ENCODE results near the gene IGFBP1. TPM values are rescaled to one million over a fixed set of nuclear protein-coding genes. Genes with fewer than 3 reads are reported as not detected.

The IGFBP1 gene
- total RNA-seq, 2 experiments from 2014 or later, result not detected

- Mint-ChIP-seq H3K27me3 (peaks cover 8% of the 10 kb centered on the region), H3K27ac (no peak overlapping the region), H3K4me1 (no peaks in the 10 kb centered on the region), H3K36me3 (no peaks in the 10 kb centered on the region), H3K9me3 (no peaks in the 10 kb centered on the region), H3K4me3 (no peak overlapping the region)
- no peak for ATAC-seq (ENCODE audit: low read depth)
- no peak for DNase-seq
- POLR2A ChIA-PET, result no interaction called here
Observed at GRCh38 chr7:45872116-45873034, 15.9 kb upstream of the IGFBP1 start.

GRCh38 chr7:45873035-45873354 is 15.3 kb upstream of the IGFBP1 start, which contains the start of gene CCDC201:
Gene CCDC201, minus strand, starts transcription at chr7:45873082. Its CDS starts 75 bp downstream, at chr7:45873007.
- Mint-ChIP-seq H3K27me3 (peaks cover 4% of the 10 kb centered on the region), H3K4me3 (no peak within 1 kb of the TSS), H3K36me3 (no peaks in the 10 kb centered on the region), H3K4me1 (no peaks in the 10 kb centered on the region), H3K9me3 (no peaks in the 10 kb centered on the region), H3K27ac (no peak within 1 kb of the TSS)
- DNase-seq (no peak), ATAC-seq (ENCODE audit: low read depth) (no peak)
- POLR2A ChIA-PET, result no interaction called here

- H3K27me3 Mint-ChIP-seq, result peaks cover 4% of the 10 kb centered on the region
- H3K9me3 Mint-ChIP-seq, result no peaks in the 10 kb centered on the region
- H3K27ac Mint-ChIP-seq, result no peak overlapping the region
- no peak for DNase-seq
- H3K36me3 Mint-ChIP-seq, result no peaks in the 10 kb centered on the region
- H3K4me1 Mint-ChIP-seq, result no peaks in the 10 kb centered on the region
- no peak for ATAC-seq (ENCODE audit: low read depth)
- POLR2A ChIA-PET, result no interaction called here
- H3K4me3 Mint-ChIP-seq, result no peak overlapping the region
Observed at GRCh38 chr7:45873355-45873754, 14.9 kb upstream of the IGFBP1 start.

GRCh38 chr7:45874408-45875131 is 13.7 kb upstream of the IGFBP1 start:
- no peaks in the 10 kb centered on the region for H3K9me3 Mint-ChIP-seq
- POLR2A ChIA-PET, result no interaction called here
- DNase-seq, result no peak
- H3K27ac Mint-ChIP-seq, result no peak overlapping the region
- no peaks in the 10 kb centered on the region for H3K36me3 Mint-ChIP-seq
- H3K4me3 Mint-ChIP-seq, result no peak overlapping the region
- no peak for ATAC-seq (ENCODE audit: low read depth)
- H3K4me1 Mint-ChIP-seq, result no peaks in the 10 kb centered on the region
- H3K27me3 Mint-ChIP-seq, result no peaks in the 10 kb centered on the region

GRCh38 chr7:45876519-45876918 is 11.8 kb upstream of the IGFBP1 start:
- Mint-ChIP-seq H3K4me3 (no peak overlapping the region), H3K4me1 (no peaks in the 10 kb centered on the region), H3K27ac (no peak overlapping the region), H3K9me3 (no peaks in the 10 kb centered on the region), H3K27me3 (no peaks in the 10 kb centered on the region), H3K36me3 (no peaks in the 10 kb centered on the region)
- ATAC-seq (ENCODE audit: low read depth) (no peak), DNase-seq (no peak)
- POLR2A ChIA-PET, result no interaction called here

GRCh38 chr7:45878457-45879144 is 9.7 kb upstream of the IGFBP1 start:
- Mint-ChIP-seq H3K4me3 (no peak overlapping the region), H3K4me1 (no peaks in the 10 kb centered on the region), H3K27me3 (no peaks in the 10 kb centered on the region), H3K36me3 (no peaks in the 10 kb centered on the region), H3K9me3 (no peaks in the 10 kb centered on the region), H3K27ac (no peak overlapping the region)
- no peak for DNase-seq
- POLR2A ChIA-PET, result no interaction called here
- ATAC-seq (ENCODE audit: low read depth), result no peak

GRCh38 chr7:45880433-45880860 is 7.8 kb upstream of the IGFBP1 start:
- DNase-seq (no peak), ATAC-seq (ENCODE audit: low read depth) (no peak)
- Mint-ChIP-seq H3K27ac (no peak overlapping the region), H3K36me3 (no peaks in the 10 kb centered on the region), H3K4me3 (no peak overlapping the region), H3K9me3 (no peaks in the 10 kb centered on the region), H3K27me3 (peaks cover 4% of the 10 kb centered on the region), H3K4me1 (no peaks in the 10 kb centered on the region)
- POLR2A ChIA-PET, result no interaction called here

GRCh38 chr7:45881280-45881758 is 7.0 kb upstream of the IGFBP1 start:
- ATAC-seq (ENCODE audit: low read depth) (no peak), DNase-seq (no peak)
- H3K27ac Mint-ChIP-seq, result no peak overlapping the region
- no peaks in the 10 kb centered on the region for H3K4me1 Mint-ChIP-seq
- peaks cover 10% of the 10 kb centered on the region for H3K27me3 Mint-ChIP-seq
- no peaks in the 10 kb centered on the region for H3K36me3 Mint-ChIP-seq
- H3K9me3 Mint-ChIP-seq, result no peaks in the 10 kb centered on the region
- POLR2A ChIA-PET, result no interaction called here
- H3K4me3 Mint-ChIP-seq, result no peak overlapping the region

GRCh38 chr7:45881759-45882464 is 6.4 kb upstream of the IGFBP1 start:
- Mint-ChIP-seq H3K27me3 (peaks cover 16% of the 10 kb centered on the region), H3K4me1 (no peaks in the 10 kb centered on the region), H3K4me3 (no peak overlapping the region), H3K36me3 (no peaks in the 10 kb centered on the region), H3K9me3 (no peaks in the 10 kb centered on the region), H3K27ac (no peak overlapping the region)
- ATAC-seq (ENCODE audit: low read depth) (no peak), DNase-seq (no peak)
- POLR2A ChIA-PET, result no interaction called here

GRCh38 chr7:45882465-45882810 is 5.8 kb upstream of the IGFBP1 start:
- peaks cover 21% of the 10 kb centered on the region for H3K27me3 Mint-ChIP-seq
- H3K4me3 Mint-ChIP-seq, result no peak overlapping the region
- no peak overlapping the region for H3K27ac Mint-ChIP-seq
- POLR2A ChIA-PET, result no interaction called here
- H3K36me3 Mint-ChIP-seq, result no peaks in the 10 kb centered on the region
- DNase-seq, result no peak
- no peak for ATAC-seq (ENCODE audit: low read depth)
- H3K4me1 Mint-ChIP-seq, result no peaks in the 10 kb centered on the region
- no peaks in the 10 kb centered on the region for H3K9me3 Mint-ChIP-seq

GRCh38 chr7:45884136-45884535 is 4.2 kb upstream of the IGFBP1 start:
- Mint-ChIP-seq H3K27ac (no peak overlapping the region), H3K4me3 (no peak overlapping the region), H3K4me1 (peaks cover 2% of the 10 kb centered on the region), H3K9me3 (no peaks in the 10 kb centered on the region), H3K36me3 (no peaks in the 10 kb centered on the region), H3K27me3 (peaks cover 34% of the 10 kb centered on the region)
- POLR2A ChIA-PET, result no interaction called here
- ATAC-seq (ENCODE audit: low read depth) (no peak), DNase-seq (no peak)

- Mint-ChIP-seq H3K4me3 (no peak overlapping the region), H3K27me3 (peaks cover 45% of the 10 kb centered on the region), H3K9me3 (no peaks in the 10 kb centered on the region), H3K4me1 (peaks cover 2% of the 10 kb centered on the region), H3K27ac (no peak overlapping the region), H3K36me3 (no peaks in the 10 kb centered on the region)
- POLR2A ChIA-PET, result no interaction called here
- no peak for ATAC-seq (ENCODE audit: low read depth)
- no peak for DNase-seq
Observed at GRCh38 chr7:45885264-45885882, 2.9 kb upstream of the IGFBP1 start.

Measured in activated naive CD8-positive, alpha-beta T cell treated with anti-CD3 and anti-CD28 coated beads, Interleukin-2, amount 10 ng/mL, durations not matched to agents 7 days and 5 days (primary cell).